ENCODE results near the gene MAT2A. TPM values are rescaled to one million over a fixed set of nuclear protein-coding genes. Genes with fewer than 3 reads are reported as not detected.

Gene MAT2A
- total RNA-seq, 4 donors from 2014 or later = 33.2 to 131 (median 56.0) TPM

- TF ChIP-seq POLR2A (IDR thresholded peaks at IDR 0.05) = no peak
- no peak for TF ChIP-seq CTCF (IDR thresholded peaks at IDR 0.05 in 4 of 5, conservative IDR thresholded peaks at IDR 0.05 in 1 of 5)
- in situ Hi-C loops (cut with MboI; ENCODE audit: low sequenced_read_pairs in 4 of 4) (no loop called here), intact Hi-C loops (cut with DNase I; ENCODE audit: low total_unique reads) (no loop called here)
- ATAC-seq = no peak
- DNase-seq = no peak
- Histone ChIP-seq H3K4me3 (peak overlapping the region in 1 of 4 donors; percentile 32), H3K27ac (peak overlapping the region; percentile 73 to 92 (median 82)), H3K4me1 (peaks cover 34 to 38% of the 10 kb centered on the region in 2 donors), H3K27me3 (no peaks in the 10 kb centered on the region), H3K9me3 (no peaks in the 10 kb centered on the region), H3K36me3 (no peaks in the 10 kb centered on the region)
Measured at GRCh38 chr2:85579266-85579935, 40.4 kb downstream of the MAT2A start.

GRCh38 chr2:85580206-85580605 lies 41.2 kb downstream of the MAT2A start:
- Histone ChIP-seq H3K9me3 (no peaks in the 10 kb centered on the region), H3K4me1 (peaks cover 38 to 44% of the 10 kb centered on the region in 2 donors), H3K36me3 (no peaks in the 10 kb centered on the region), H3K4me3 (no peak overlapping the region), H3K27ac (peak overlapping the region; percentile 73 to 92 (median 82)), H3K27me3 (no peaks in the 10 kb centered on the region)
- TF ChIP-seq POLR2A (IDR thresholded peaks at IDR 0.05) (no peak), CTCF (IDR thresholded peaks at IDR 0.05 in 4 of 5, conservative IDR thresholded peaks at IDR 0.05 in 1 of 5) (no peak)
- in situ Hi-C loops (cut with MboI; ENCODE audit: low sequenced_read_pairs in 4 of 4) (no loop called here), intact Hi-C loops (cut with DNase I; ENCODE audit: low total_unique reads) (no loop called here)
- ATAC-seq (no peak), DNase-seq (no peak)

- no peak overlapping the region for H3K4me3 ChIP-seq
- TF ChIP-seq POLR2A (IDR thresholded peaks at IDR 0.05) = no peak
- TF ChIP-seq CTCF (IDR thresholded peaks at IDR 0.05 in 4 of 5, conservative IDR thresholded peaks at IDR 0.05 in 1 of 5) = no peak
- peaks cover 57 to 62% of the 10 kb centered on the region in 2 donors for H3K4me1 ChIP-seq
- H3K27ac ChIP-seq = peak overlapping the region in 2 of 4 donors; percentile 89 to 98
- intact Hi-C loops (cut with DNase I; ENCODE audit: low total_unique reads) (no loop called here), in situ Hi-C loops (cut with MboI; ENCODE audit: low sequenced_read_pairs in 4 of 4) (no loop called here)
- no peak for DNase-seq
- no peaks in the 10 kb centered on the region for H3K36me3 ChIP-seq
- H3K27me3 ChIP-seq = no peaks in the 10 kb centered on the region
- no peak for ATAC-seq
- H3K9me3 ChIP-seq = no peaks in the 10 kb centered on the region
Measured at GRCh38 chr2:85582492-85582891, 43.5 kb downstream of the MAT2A start.

- DNase-seq = no peak
- no peaks in the 10 kb centered on the region for H3K9me3 ChIP-seq
- H3K4me3 ChIP-seq = peak overlapping the region; percentile 59 to 89 (median 64)
- no peaks in the 10 kb centered on the region for H3K27me3 ChIP-seq
- TF ChIP-seq CTCF (IDR thresholded peaks at IDR 0.05 in 4 of 5, conservative IDR thresholded peaks at IDR 0.05 in 1 of 5) (no peak), POLR2A (IDR thresholded peaks at IDR 0.05) (no peak)
- H3K27ac ChIP-seq = peak overlapping the region; percentile 88 to 98 (median 90)
- peaks cover 57 to 62% of the 10 kb centered on the region in 2 donors for H3K4me1 ChIP-seq
- H3K36me3 ChIP-seq = no peaks in the 10 kb centered on the region
- in situ Hi-C loops (cut with MboI; ENCODE audit: low sequenced_read_pairs in 4 of 4) (no loop called here), intact Hi-C loops (cut with DNase I; ENCODE audit: low total_unique reads) (no loop called here)
- ATAC-seq = peak in 1 of 2 donors; percentile 31
Measured at GRCh38 chr2:85583667-85584353, 44.8 kb downstream of the MAT2A start.
